Mesendoderm (in vitro differentiated cells): ENCODE measurements around the gene GOT1.

Experiments
- DNase-seq: peaks from one replicate; pipeline ENCODE4 v3.0.0; 2013
- H2AK5ac ChIP-seq: 2 replicates; pipeline ENCODE4 v1.6.1; 2013; ENCODE audit warnings: low read length, inconsistent platforms
- H2BK120ac ChIP-seq: 2 replicates; pipeline ENCODE4 v1.6.1; 2013; ENCODE audit warnings: low read depth, mild to moderate bottlenecking, low read length, moderate library complexity, mixed read lengths
- H2BK15ac ChIP-seq: replicated peaks from 2 replicates; pipeline ENCODE4 v1.6.1; 2013; ENCODE audit warnings: low read depth, mild to moderate bottlenecking, moderate library complexity
- H2BK5ac ChIP-seq: 2 replicates; pipeline ENCODE4 v1.6.1; 2013; ENCODE audit warnings: low read length, inconsistent platforms
- H3K18ac ChIP-seq: 2 replicates; pipeline ENCODE4 v1.6.1; 2013; ENCODE audit warnings: mild to moderate bottlenecking, low read length, mixed read lengths
- H3K23ac ChIP-seq: one replicate; pipeline ENCODE4 v1.6.1; 2013; ENCODE audit warnings: low read length
- H3K27ac ChIP-seq: 2 replicates; pipeline ENCODE4 v1.5.1; 2013; ENCODE audit warnings: low read depth, mild to moderate bottlenecking, inconsistent platforms, low read length, moderate library complexity
- H3K27me3 ChIP-seq: 2 replicates; pipeline ENCODE4 v1.6.1; 2013; ENCODE audit warnings: low read length, control low read depth, mild to moderate bottlenecking, inconsistent platforms; ENCODE audit not compliant: insufficient read depth, poor library complexity
- H3K36me3 ChIP-seq: 2 replicates; pipeline ENCODE4 v1.6.1; 2013; ENCODE audit warnings: low read length, inconsistent platforms; ENCODE audit not compliant: control insufficient read depth, insufficient read depth
- H3K4ac ChIP-seq: one replicate; pipeline ENCODE4 v1.6.1; 2013; ENCODE audit warnings: low read depth, mild to moderate bottlenecking, low read length, moderate library complexity
- H3K4me1 ChIP-seq: 2 replicates; pipeline ENCODE4 v1.6.1; 2013; ENCODE audit warnings: low read depth, low read length, inconsistent platforms; ENCODE audit not compliant: control insufficient read depth
- H3K4me2 ChIP-seq: 2 replicates; pipeline ENCODE4 v1.6.1; 2013; ENCODE audit warnings: low read length
- H3K4me3 ChIP-seq: 2 replicates; pipeline ENCODE4 v1.5.1; 2013; ENCODE audit warnings: mild to moderate bottlenecking, low read length
- H3K56ac ChIP-seq: one replicate; pipeline ENCODE4 v1.6.1; 2013; ENCODE audit warnings: low read length
- H3K79me1 ChIP-seq: 2 replicates; pipeline ENCODE4 v1.6.1; 2013; ENCODE audit warnings: low read length, inconsistent platforms
- H3K79me2 ChIP-seq: 2 replicates; pipeline ENCODE4 v1.6.1; 2013; ENCODE audit warnings: mild to moderate bottlenecking, low read length; ENCODE audit not compliant: control insufficient read depth, insufficient read depth
- H3K9ac ChIP-seq: 2 replicates; pipeline ENCODE4 v1.6.1; 2013; ENCODE audit warnings: low read length, inconsistent platforms
- H4K5ac ChIP-seq: one replicate; pipeline ENCODE4 v1.6.1; 2013; ENCODE audit warnings: low read length
- H4K8ac ChIP-seq: one replicate; pipeline ENCODE4 v1.6.1; 2013; ENCODE audit warnings: low read depth, mild to moderate bottlenecking, control low read depth, low read length, moderate library complexity
- WGBS: extraction: QIAGEN DNeasy Blood & Tissue Kit; methylation state at CpG from one replicate; pipeline ENCODE4 v1.1.7; 2013; ENCODE audit warnings: low lambda C conversion rate, missing lambda C conversion rate; ENCODE audit not compliant: insufficient coverage; ENCODE audit errors: extremely low coverage; 5-methylcytosine and 5-hydroxymethylcytosine counted together

GOT1 gene

GRCh38 chr10:99432047-99432446 lies 1.6 kb upstream of the GOT1 start:
- peaks cover 10% of the 10 kb centered on the region for H3K79me1 ChIP-seq
- H3K27me3 ChIP-seq: no peaks in the 10 kb centered on the region
- H2BK120ac ChIP-seq: no peak overlapping the region
- no peak overlapping the region for H3K56ac ChIP-seq
- H3K9ac ChIP-seq: no peak overlapping the region
- H3K18ac ChIP-seq: no peak overlapping the region
- no CpG with 5 or more reads among the region's 4 CpGs for WGBS
- H3K23ac ChIP-seq: no peak overlapping the region
- H3K36me3 ChIP-seq: no peaks in the 10 kb centered on the region
- no peak overlapping the region for H3K4ac ChIP-seq
- no peak for DNase-seq
- no peak overlapping the region for H2AK5ac ChIP-seq
- H4K5ac ChIP-seq: no peak overlapping the region
- H4K8ac ChIP-seq: no peak overlapping the region
- H3K4me2 ChIP-seq: no peak overlapping the region
- H2BK15ac ChIP-seq: no peak overlapping the region
- no peak overlapping the region for H3K27ac ChIP-seq
- no peak overlapping the region for H3K4me3 ChIP-seq
- H3K4me1 ChIP-seq: peaks cover 4% of the 10 kb centered on the region
- no peak overlapping the region for H2BK5ac ChIP-seq
- H3K79me2 ChIP-seq: peaks cover 14% of the 10 kb centered on the region

- peak overlapping the region; percentile 43 for H3K27ac ChIP-seq
These were observed 851 bp upstream of the GOT1 start for GRCh38 chr10:99431190-99431760.

GRCh38 chr10:99430116-99430450 lies 341 bp downstream of the GOT1 start:
- Histone ChIP-seq H3K27ac (no peak overlapping the region), H3K4me2 (peak overlapping the region; percentile 81), H4K5ac (no peak overlapping the region), H3K27me3 (no peaks in the 10 kb centered on the region), H3K4me1 (peaks cover 4% of the 10 kb centered on the region), H3K4ac (no peak overlapping the region), H3K36me3 (no peaks in the 10 kb centered on the region), H3K4me3 (peak overlapping the region; percentile 85), H3K79me1 (peaks cover 10% of the 10 kb centered on the region), H3K23ac (no peak overlapping the region), H2BK5ac (no peak overlapping the region), H3K18ac (no peak overlapping the region), H2BK120ac (no peak overlapping the region), H3K9ac (peak overlapping the region; percentile 75), H3K79me2 (peaks cover 14% of the 10 kb centered on the region), H2AK5ac (no peak overlapping the region), H2BK15ac (no peak overlapping the region), H3K56ac (peak overlapping the region; percentile 79), H4K8ac (no peak overlapping the region)
- no CpG with 5 or more reads among the region's 14 CpGs for WGBS
- DNase-seq: no peak

More at GRCh38 chr10:99431190-99431760, 851 bp upstream of the GOT1 start:
- peak overlapping the region; percentile 22 for H3K18ac ChIP-seq
- H3K4ac ChIP-seq: no peak overlapping the region
- no peak overlapping the region for H2BK120ac ChIP-seq
- H3K4me1 ChIP-seq: peaks cover 4% of the 10 kb centered on the region
- peak overlapping the region; percentile 80 for H3K4me3 ChIP-seq
- H2BK15ac ChIP-seq: no peak overlapping the region
- H3K27me3 ChIP-seq: no peaks in the 10 kb centered on the region
- no peaks in the 10 kb centered on the region for H3K36me3 ChIP-seq
- no peak overlapping the region for H4K5ac ChIP-seq
- no peak overlapping the region for H4K8ac ChIP-seq
- H3K23ac ChIP-seq: no peak overlapping the region
- H3K9ac ChIP-seq: peak overlapping the region; percentile 73
- H3K79me1 ChIP-seq: peaks cover 10% of the 10 kb centered on the region
- no CpG with 5 or more reads among the region's 20 CpGs for WGBS
- peak overlapping the region; percentile 87 for H3K56ac ChIP-seq
- no peak overlapping the region for H2BK5ac ChIP-seq
- peak overlapping the region; percentile 61 for H3K4me2 ChIP-seq
- no peak overlapping the region for H2AK5ac ChIP-seq
- DNase-seq: peak; percentile 64
- H3K79me2 ChIP-seq: peaks cover 14% of the 10 kb centered on the region

- no CpG with 5 or more reads among the region's 6 CpGs for WGBS
- Histone ChIP-seq H3K4me3 (peak overlapping the region; percentile 85), H2BK120ac (no peak overlapping the region), H2AK5ac (no peak overlapping the region), H3K27ac (no peak overlapping the region), H3K79me2 (peaks cover 14% of the 10 kb centered on the region), H2BK5ac (no peak overlapping the region), H3K4me2 (peak overlapping the region; percentile 81), H4K8ac (no peak overlapping the region), H3K4ac (no peak overlapping the region), H3K56ac (peak overlapping the region; percentile 79), H3K23ac (no peak overlapping the region), H3K18ac (no peak overlapping the region), H3K27me3 (no peaks in the 10 kb centered on the region), H3K9ac (peak overlapping the region; percentile 75), H3K79me1 (peaks cover 12% of the 10 kb centered on the region), H4K5ac (no peak overlapping the region), H3K4me1 (peaks cover 4% of the 10 kb centered on the region), H3K36me3 (no peaks in the 10 kb centered on the region), H2BK15ac (no peak overlapping the region)
- peak; percentile 28 for DNase-seq
These were observed 818 bp downstream of the GOT1 start for GRCh38 chr10:99429517-99430095.

GRCh38 chr10:99427566-99428190 lies 2.7 kb downstream of the GOT1 start:
- H3K9ac ChIP-seq: no peak overlapping the region
- no peak overlapping the region for H2BK15ac ChIP-seq
- H3K79me1 ChIP-seq: peaks cover 13% of the 10 kb centered on the region
- H3K18ac ChIP-seq: no peak overlapping the region
- no peak overlapping the region for H3K4ac ChIP-seq
- no peak overlapping the region for H3K27ac ChIP-seq
- H4K5ac ChIP-seq: no peak overlapping the region
- H3K4me1 ChIP-seq: peaks cover 4% of the 10 kb centered on the region
- no peak overlapping the region for H2AK5ac ChIP-seq
- no peak overlapping the region for H3K23ac ChIP-seq
- no peak for DNase-seq
- peaks cover 14% of the 10 kb centered on the region for H3K79me2 ChIP-seq
- no peaks in the 10 kb centered on the region for H3K27me3 ChIP-seq
- no peak overlapping the region for H3K56ac ChIP-seq
- no peak overlapping the region for H2BK120ac ChIP-seq
- no peak overlapping the region for H3K4me2 ChIP-seq
- no peak overlapping the region for H4K8ac ChIP-seq
- WGBS: no CpG with 5 or more reads among the region's 4 CpGs
- no peaks in the 10 kb centered on the region for H3K36me3 ChIP-seq
- no peak overlapping the region for H2BK5ac ChIP-seq
- H3K4me3 ChIP-seq: no peak overlapping the region
